CD1c-positive myeloid dendritic cell (primary cell): ENCODE measurements around the gene KIRREL3.

Source experiments
- DNase-seq: peaks from one replicate; pipeline ENCODE4 v3.0.0-alpha.2; 2016; ENCODE audit errors: extremely low spot score

Gene KIRREL3

DNA sequence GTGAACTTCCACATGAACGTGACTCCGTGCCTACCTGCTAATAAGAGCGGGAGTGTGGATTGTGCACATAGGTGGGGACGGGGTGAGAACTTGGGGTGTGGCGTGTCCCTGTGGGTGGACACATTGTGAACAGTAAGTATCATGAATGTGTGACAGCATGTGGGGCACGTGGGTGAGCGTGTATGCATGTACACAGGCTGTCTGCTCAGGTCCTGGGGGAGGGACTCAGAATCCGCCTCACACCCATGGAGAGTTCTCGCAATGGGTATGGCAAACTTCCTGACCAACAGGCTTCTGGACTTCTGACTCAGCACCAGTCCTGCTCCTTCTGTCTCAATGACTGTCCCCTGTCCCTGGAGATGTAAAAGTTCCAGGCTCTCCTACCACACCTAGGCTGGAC is 422.1 kb downstream of the KIRREL3 start:
- DNase-seq: no peak

GRCh38 chr11:126578021-126578420 is 422.5 kb downstream of the KIRREL3 start:
- no peak for DNase-seq

DNA sequence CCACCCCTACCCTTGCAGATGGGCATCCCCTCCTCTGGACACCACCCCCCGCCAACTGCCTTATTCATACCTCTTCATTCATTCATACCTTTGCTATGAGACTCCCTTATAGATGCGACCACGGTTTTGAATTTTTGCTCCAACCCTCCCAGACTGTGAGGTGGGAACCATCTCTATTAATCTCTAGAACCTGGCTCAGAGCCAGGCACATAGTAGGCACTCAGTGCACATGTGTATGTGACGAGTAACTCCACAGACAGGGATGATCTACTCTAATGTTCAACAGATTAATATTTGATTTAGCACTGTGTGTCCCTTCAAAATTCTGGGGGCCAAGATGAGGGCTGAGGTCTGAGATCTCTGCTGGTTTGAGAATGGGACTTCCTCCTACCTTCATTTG is 424.7 kb downstream of the KIRREL3 start:
- DNase-seq: no peak

GRCh38 chr11:126573325-126573978 is 427.1 kb downstream of the KIRREL3 start:
- DNase-seq: no peak

- no peak for DNase-seq
Observed at GRCh38 chr11:126570489-126570888, 430.1 kb downstream of the KIRREL3 start.

DNA sequence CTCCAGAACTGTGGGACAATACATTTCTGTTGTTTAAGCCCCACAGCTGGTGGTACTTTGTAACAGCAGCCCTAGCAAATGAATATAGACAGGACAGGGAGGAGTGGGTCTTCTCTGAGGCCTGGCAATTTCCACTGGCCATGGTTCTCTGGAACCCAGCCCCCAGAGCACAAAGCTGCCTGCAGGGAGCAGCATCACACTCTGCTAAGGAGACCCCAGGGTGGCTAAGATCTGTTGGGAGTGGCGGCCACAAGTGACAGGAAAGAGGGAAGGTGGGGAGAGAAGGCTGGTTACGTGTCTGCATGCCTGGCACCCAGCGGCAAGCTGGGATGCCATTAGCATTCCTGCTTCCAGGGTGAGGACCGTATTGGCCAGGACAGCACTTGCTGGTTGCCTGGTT is 433.2 kb downstream of the KIRREL3 start:
- DNase-seq: no peak

- no peak for DNase-seq
Observed at GRCh38 chr11:126564566-126564965, 436.0 kb downstream of the KIRREL3 start.

GRCh38 chr11:126561327-126561893 is 439.2 kb downstream of the KIRREL3 start:
- DNase-seq: peak; percentile 15

- DNase-seq: no peak
Observed at GRCh38 chr11:126560221-126560620, 440.3 kb downstream of the KIRREL3 start.

DNA sequence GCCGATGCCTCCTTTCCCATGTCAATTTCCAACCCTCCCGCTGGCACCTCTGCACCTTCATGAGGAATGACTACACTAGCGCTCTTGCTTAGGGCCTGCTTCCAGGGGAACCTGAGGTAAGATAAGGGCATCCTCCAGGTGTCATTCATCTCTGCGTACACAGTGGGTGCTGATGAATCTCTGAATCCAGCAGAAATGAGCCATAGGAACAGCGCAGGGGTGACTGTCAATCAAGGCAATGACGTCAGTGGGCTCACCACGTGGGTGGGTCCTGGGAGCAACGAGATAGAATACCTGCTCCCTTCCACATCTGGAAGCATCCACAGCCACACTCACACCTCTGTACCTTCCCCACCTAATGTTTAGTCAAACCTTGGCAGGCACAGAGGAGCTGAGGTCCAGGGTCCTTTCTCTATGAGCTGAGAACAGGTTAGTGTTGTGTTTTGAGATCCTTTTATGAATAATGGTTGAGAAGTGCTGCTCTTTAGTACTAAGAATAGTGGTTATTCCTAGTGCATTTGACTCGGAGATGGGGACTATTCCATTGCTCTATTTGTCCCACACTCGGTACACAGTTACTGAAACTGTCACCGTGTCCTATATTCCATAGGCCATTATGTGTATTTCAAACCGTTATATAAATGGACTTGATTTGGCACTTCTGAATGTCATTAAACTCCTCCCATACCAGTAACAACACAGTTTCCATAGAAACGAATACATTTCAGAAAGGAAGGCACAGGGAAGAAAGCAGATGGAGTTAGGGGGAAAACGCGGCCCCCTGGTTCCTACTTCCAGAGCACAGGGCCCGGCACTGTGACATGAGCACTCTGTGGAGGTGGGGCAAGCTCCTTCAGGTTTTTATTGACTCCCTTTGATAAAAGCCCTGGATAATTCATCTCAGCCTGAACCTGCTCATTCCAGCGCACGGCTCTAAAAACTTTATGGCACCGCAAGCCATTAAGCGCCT is 451.7 kb downstream of the KIRREL3 start:
- DNase-seq: no peak

- DNase-seq: no peak
Observed at GRCh38 chr11:126547691-126548090, 452.9 kb downstream of the KIRREL3 start.

GRCh38 chr11:126547161-126547560 is 453.4 kb downstream of the KIRREL3 start:
- no peak for DNase-seq

DNA sequence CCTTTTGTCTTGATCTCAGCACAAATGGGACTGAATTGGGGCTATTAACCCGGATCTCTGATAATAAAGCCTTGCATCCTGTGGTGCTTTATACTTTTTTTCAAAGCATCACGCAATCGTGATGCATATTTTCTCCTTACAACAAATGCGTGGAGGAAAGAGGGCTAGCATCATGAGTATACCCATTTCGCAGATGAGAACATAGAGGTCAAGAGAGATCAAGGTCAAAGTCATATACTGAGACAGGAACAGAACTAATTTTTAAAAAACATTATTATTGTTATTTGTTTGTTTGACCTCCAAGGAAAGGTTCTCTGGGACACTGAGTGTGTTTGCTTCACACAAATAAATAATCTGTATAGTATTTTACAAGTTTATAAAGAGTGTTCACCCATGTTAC is 453.9 kb downstream of the KIRREL3 start:
- no peak for DNase-seq

DNA sequence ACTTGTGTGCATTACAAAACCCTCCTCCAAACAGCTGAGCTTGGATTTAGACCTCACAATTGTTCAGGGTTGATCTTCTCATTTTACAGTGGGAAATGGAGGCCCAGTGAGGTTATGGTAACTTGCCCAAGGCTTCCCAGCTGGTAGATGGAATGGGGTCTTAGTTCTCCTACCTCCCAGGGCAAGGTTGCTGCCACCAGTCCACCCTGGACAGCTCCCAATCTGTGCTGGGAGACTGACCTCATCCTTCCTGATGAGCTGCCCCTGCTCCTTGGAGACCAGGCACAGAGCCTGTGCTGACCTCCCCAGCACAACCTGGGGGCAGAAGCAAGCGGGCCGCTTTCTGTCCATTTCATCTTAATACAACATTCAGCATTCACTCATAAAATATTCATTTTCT is 454.4 kb downstream of the KIRREL3 start:
- DNase-seq: no peak

DNA sequence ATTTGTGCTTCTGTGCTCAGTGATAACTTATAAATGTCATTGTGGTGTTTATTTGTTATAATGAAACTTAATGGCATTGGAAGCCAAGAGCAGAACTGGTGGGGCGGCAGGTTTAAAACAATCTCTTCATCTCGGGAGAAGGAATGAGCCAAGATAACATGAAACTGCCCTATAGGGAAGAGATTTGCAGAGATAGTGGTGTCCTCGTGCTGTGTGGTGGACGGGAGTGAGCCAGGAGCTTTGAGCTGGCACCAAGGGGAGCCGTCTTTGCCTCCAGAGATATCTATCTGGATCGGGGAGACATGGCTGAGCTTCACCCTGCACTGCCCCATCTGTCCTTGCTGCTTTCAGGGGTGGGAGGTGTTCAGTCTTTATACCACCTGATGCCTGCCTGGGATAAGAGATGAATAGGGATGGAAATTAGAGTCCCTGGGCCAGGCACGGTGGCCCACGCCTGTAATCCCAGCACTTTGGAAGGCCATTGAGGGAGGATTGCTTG is 455.5 kb downstream of the KIRREL3 start:
- no peak for DNase-seq

DNA sequence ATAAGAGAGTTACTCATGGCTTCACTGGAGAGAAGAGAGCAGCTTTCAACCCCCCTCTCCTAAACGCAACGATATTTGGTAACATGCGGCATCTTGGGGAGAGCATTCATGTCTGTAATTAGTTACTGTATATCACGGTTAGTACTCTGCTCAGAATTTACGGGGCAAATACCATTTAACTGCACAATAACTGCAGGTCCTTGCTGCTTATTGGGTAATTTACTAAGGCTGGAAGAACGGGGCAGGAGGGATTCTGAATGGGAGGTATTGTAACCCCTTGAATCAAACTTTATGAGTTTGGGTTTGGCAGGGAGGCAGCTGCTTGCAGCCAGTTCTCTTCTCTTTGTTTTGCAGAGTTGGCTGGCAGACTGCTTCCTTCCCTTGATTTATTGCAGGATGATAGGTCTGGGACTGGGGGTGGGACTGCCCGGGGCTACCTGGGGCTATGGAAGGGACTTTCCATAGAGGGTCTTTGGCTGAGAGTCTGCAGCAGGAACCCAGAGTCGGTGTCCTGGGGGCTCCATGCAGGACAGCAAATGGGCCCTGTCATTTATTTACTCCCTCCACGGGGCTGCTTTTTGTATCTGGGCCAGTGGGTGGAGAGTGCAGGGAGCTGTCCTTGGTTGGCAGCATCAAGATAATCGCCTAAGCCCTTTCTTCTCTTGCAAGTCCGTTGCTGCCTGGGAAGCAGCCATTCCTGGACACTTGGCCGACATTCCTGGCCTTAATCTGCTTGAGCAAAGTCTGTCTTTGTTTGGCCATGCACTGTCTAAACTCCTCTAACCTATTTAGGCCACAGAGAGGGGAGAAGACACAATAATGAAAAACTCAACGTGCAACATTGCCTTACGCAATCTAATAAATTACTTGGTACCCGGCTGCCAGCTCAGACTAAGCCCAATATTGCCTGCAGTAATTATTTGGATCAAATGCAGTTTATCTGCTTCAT is 456.2 kb downstream of the KIRREL3 start:
- no peak for DNase-seq

DNA sequence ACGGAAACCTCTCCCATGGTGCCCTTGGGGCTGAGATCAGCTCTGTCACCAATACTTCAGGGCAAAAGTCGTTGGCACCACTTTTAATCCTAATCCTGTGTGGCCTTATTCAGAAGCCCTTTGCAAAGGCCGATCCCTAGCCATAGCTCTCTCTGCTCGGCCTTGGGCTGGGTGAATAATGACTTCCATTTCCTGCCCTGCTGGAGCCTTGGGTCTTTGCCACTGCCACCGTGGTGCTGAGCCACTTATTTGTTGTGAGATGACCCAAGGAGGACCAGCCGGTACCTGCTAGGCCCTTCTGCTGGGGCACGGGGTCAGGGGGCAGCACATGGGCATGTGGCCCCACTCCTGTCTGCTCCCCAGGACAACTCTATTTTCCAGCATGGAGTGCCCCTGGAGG is 456.9 kb downstream of the KIRREL3 start:
- DNase-seq: no peak

DNA sequence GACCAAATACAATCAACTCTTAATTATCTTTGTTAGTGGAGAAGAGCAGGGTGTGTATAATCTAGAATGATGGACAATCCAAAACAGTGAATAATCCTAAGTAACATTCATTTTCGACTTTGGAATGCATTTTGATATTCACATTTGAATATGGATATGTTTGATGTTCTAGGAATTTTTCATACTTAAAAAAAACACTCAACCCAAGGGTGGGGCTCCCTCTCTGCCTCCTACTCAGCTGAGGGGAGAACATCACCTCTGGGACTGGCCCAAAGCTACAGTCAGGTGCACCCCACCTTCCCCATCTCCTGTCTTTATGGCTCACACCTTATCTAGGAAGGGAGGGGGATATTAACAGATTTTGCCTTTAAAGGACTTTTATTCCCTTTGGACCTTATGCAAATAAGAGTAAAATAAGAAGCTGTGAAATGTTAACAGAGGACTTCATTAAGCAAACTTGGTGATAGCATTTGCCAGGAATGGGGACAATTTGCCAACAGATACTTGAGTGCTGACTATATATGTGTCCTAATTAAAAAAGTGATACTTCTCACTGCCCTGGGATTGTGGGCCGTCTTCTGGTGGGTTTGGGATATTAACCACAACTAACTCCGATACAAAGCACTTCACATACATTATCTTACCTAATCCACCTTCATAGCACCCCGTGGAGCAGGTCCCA is 458.1 kb downstream of the KIRREL3 start:
- no peak for DNase-seq

DNA sequence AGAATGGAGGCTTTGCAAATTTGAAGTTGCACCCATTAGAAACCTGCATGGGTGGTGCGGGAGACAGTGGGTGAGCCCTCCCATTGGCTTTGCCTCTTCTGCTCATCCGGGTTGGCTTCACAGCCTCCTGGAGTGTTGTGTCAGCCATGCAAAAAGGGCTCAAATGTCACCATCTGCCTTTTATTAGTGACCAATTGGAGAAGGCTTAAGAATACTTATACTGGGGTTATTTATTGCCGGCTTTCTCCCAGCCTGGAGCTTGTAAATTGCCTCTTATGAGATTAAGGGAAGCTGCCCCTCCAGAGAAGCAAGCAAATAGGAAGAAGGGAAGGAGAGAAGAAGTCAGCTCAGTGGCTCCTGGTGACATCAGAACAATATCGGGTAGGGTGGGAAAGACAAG is 462.5 kb downstream of the KIRREL3 start:
- DNase-seq: no peak

- no peak for DNase-seq
Observed at GRCh38 chr11:126537492-126537891, 463.1 kb downstream of the KIRREL3 start.
